IMR-90 (cell line): ENCODE measurements around the gene RNF213.

Source experiments
- CEBPB ChIP-seq: IDR thresholded peaks from 2 replicates; pipeline ENCODE4 v1.6.1; 2012; ENCODE audit warnings: low read depth, low read length, improper control_type of control experiment
- CHD1 ChIP-seq: IDR thresholded peaks from 2 replicates; pipeline ENCODE4 v1.6.1; 2012; ENCODE audit warnings: low read depth, low read length, improper control_type of control experiment
- MAFK ChIP-seq: IDR thresholded peaks from 2 replicates; pipeline ENCODE4 v1.6.1; 2012; ENCODE audit warnings: low read depth, low read length, improper control_type of control experiment
- MXI1 ChIP-seq: IDR thresholded peaks from 2 replicates; pipeline ENCODE4 v1.6.1; 2012; ENCODE audit warnings: low read depth, mild to moderate bottlenecking, low read length, moderate library complexity, borderline replicate concordance
- POLR2A ChIP-seq: IDR thresholded peaks from 2 replicates; pipeline ENCODE4 v1.6.1; 2012; ENCODE audit warnings: mild to moderate bottlenecking, low read depth, low read length
- RAD21 ChIP-seq: IDR thresholded peaks from 2 replicates; pipeline ENCODE4 v1.6.1; 2012; ENCODE audit warnings: low read length, improper control_type of control experiment
- RCOR1 ChIP-seq: IDR thresholded peaks from 2 replicates; pipeline ENCODE4 v1.6.1; 2012; ENCODE audit warnings: mild to moderate bottlenecking, low read length, improper control_type of control experiment; ENCODE audit not compliant: insufficient replicate concordance
- TF ChIP-seq, protein P1 (sequence below): conservative IDR thresholded peaks from 2 replicates; pipeline ENCODE4 v1.5.1; 2012; ENCODE audit warnings: mild to moderate bottlenecking, low read depth, low read length, improper control_type of control experiment

DNA sequence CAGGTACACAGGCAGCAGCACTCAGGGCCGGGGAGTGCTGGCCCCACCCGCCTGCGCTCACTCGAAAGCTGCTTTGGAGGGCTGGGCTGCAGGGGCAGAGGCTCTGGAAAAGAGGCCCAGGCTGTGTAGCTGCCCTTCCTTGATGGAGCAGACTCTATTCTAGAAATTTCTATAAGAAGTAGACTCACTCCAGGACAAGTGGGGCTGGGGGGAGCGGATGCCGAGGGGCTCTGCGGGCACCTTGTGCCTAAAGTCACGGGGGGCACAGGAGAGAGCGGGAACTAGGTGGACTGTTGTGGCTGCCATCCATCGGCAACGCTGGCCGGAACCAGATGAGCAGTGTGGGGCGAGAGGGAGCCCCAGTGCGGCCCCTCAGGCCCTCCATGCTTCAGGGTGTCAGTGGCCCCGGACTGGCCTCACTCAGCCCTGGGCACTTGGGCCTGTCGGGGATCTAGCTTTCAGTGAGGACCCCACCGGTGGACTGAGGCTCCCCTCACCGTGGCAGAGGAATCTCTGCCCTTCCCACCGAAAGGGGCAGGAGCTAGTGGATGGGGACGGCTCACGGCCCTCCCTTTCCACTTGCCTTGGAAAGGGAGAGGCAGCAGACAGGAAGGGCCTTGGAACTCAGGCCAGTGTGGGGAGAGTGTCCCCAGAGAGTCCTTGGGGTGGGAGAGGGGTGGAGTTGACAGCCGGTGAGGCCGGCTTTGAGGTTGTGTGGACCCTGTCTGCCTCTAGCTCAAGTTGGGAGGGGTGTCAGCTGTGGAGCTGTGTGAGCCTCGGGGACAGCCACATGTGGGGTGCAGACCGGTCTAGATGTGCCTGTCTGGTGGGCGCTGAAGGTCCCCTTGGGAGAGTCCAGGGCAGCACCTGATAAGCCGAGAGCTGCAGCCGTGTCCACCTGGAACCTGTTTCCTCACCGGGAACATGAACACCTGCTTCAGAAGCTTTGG lies 170.9 kb downstream of the RNF213 start:
- TF ChIP-seq, protein P1, sequence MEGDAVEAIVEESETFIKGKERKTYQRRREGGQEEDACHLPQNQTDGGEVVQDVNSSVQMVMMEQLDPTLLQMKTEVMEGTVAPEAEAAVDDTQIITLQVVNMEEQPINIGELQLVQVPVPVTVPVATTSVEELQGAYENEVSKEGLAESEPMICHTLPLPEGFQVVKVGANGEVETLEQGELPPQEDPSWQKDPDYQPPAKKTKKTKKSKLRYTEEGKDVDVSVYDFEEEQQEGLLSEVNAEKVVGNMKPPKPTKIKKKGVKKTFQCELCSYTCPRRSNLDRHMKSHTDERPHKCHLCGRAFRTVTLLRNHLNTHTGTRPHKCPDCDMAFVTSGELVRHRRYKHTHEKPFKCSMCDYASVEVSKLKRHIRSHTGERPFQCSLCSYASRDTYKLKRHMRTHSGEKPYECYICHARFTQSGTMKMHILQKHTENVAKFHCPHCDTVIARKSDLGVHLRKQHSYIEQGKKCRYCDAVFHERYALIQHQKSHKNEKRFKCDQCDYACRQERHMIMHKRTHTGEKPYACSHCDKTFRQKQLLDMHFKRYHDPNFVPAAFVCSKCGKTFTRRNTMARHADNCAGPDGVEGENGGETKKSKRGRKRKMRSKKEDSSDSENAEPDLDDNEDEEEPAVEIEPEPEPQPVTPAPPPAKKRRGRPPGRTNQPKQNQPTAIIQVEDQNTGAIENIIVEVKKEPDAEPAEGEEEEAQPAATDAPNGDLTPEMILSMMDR, result no peak
- TF ChIP-seq RAD21, result no peak
- TF ChIP-seq POLR2A, result no peak
- TF ChIP-seq CEBPB, result no peak
- TF ChIP-seq MXI1, result no peak
- no peak for TF ChIP-seq CHD1
- no peak for TF ChIP-seq MAFK
- no peak for TF ChIP-seq RCOR1
